Activated CD4-positive, alpha-beta T cell treated with anti-CD3 and anti-CD28 coated beads, Interleukin-10, Interleukin-2, amounts not matched to agents 100 ng/mL and 50 ng/mL, durations not matched to agents 16 hours and 8 hours (primary cell): ENCODE results near the gene ACER2.
"Not testable (repeated sequence)": the region's sequence is repeated elsewhere in the genome, so short reads cannot be mapped to it uniquely, and the experiment has no call there.

Experiments used
- DNase-seq: peaks from one replicate; pipeline ENCODE4 v3.0.0-alpha.2; 2020

ACER2 gene

GRCh38 chr9:19409401-19410194, 789 bp downstream of the ACER2 start:
- peak; percentile 11 for DNase-seq

- DNase-seq = no peak
Observed at GRCh38 chr9:19410195-19410503, 1.3 kb downstream of the ACER2 start.

GRCh38 chr9:19410594-19410993, 1.8 kb downstream of the ACER2 start:
- DNase-seq = no peak

- DNase-seq = no peak
Observed at GRCh38 chr9:19411316-19411715, 2.5 kb downstream of the ACER2 start.

GRCh38 chr9:19413456-19413855, 4.6 kb downstream of the ACER2 start:
- DNase-seq = not testable (repeated sequence)

GRCh38 chr9:19416143-19416542, 7.3 kb downstream of the ACER2 start:
- DNase-seq = no peak

- DNase-seq = no peak
Observed at GRCh38 chr9:19420877-19421276, 12.1 kb downstream of the ACER2 start.

- no peak for DNase-seq
Observed at GRCh38 chr9:19423163-19423562, 14.4 kb downstream of the ACER2 start.

GRCh38 chr9:19424176-19424779, 15.5 kb downstream of the ACER2 start:
- DNase-seq = no peak

GRCh38 chr9:19429595-19429994, 20.8 kb downstream of the ACER2 start:
- DNase-seq = no peak

- no peak for DNase-seq
Observed at GRCh38 chr9:19430201-19430760, 21.5 kb downstream of the ACER2 start.

- DNase-seq = no peak
Observed at GRCh38 chr9:19431361-19432171, 22.8 kb downstream of the ACER2 start.

- no peak for DNase-seq
Observed at GRCh38 chr9:19432473-19432872, 23.7 kb downstream of the ACER2 start.

- DNase-seq = not testable (repeated sequence)
Observed at GRCh38 chr9:19433729-19434128, 24.9 kb downstream of the ACER2 start.

GRCh38 chr9:19440376-19440775, 31.6 kb downstream of the ACER2 start:
- no peak for DNase-seq

GRCh38 chr9:19440823-19441580, 32.2 kb downstream of the ACER2 start:
- no peak for DNase-seq

- peak; percentile 41 for DNase-seq
Observed at GRCh38 chr9:19441730-19442129, 32.9 kb downstream of the ACER2 start.

- DNase-seq = no peak
Observed at GRCh38 chr9:19442240-19442639, 33.4 kb downstream of the ACER2 start.

- no peak for DNase-seq
Observed at GRCh38 chr9:19445452-19445851, 36.6 kb downstream of the ACER2 start.

- DNase-seq = no peak
Observed at GRCh38 chr9:19446361-19446861, 37.6 kb downstream of the ACER2 start.

- DNase-seq = no peak
Observed at GRCh38 chr9:19451240-19452087, 42.7 kb downstream of the ACER2 start.

- DNase-seq = no peak
Observed at GRCh38 chr9:19456426-19456825, 47.6 kb downstream of the ACER2 start.
